SH-SY5Y (cell line): ENCODE results near the gene BEND7.

Experiments used
- GATA2 ChIP-seq: IDR thresholded peaks from 2 replicates; pipeline ENCODE4 v1.6.1; 2011; ENCODE audit warnings: mild to moderate bottlenecking, low read depth, low read length
- GATA3 ChIP-seq: IDR thresholded peaks from 2 replicates; pipeline ENCODE4 v1.6.1; 2011; ENCODE audit warnings: low read depth, mild to moderate bottlenecking, low read length, moderate library complexity

GRCh38 chr10:13483951-13484350 lies 44.9 kb downstream of the BEND7 start:
- TF ChIP-seq GATA2: no peak
- TF ChIP-seq GATA3: no peak
